ENCODE measurements around the gene FAT4. TPM values are rescaled to one million over a fixed set of nuclear protein-coding genes. Genes with fewer than 3 reads are reported as not detected.

FAT4 gene
- total and polyA plus RNA-seq, 2 donors (not counting 3 experiments of a cell fraction or from before 2014, with no cell fraction given) = 16.4 to 39.1 TPM

GRCh38 chr4:125268068-125268755, 46.5 kb upstream of the FAT4 start:
- POLR2A ChIA-PET = no interaction called here
- no peak for FAIRE-seq
- BruUV-seq (replicated peaks) = no TSS peak

More at GRCh38 chr4:125268068-125268755, 46.5 kb upstream of the FAT4 start:
- Histone ChIP-seq H2AFZ (ENCODE audit: low read depth, low read length) (no peak overlapping the region), H3K27ac (ENCODE audit: insufficient read depth, low read depth, low read length) (no peak overlapping the region), H4K20me1 (replicated peaks; ENCODE audit: control insufficient read depth, extremely low read depth, insufficient read depth, low read length) (no peaks in the 10 kb centered on the region), H3K4me2 (ENCODE audit: insufficient read depth, low read length) (no peak overlapping the region), H3K9ac (replicated peaks; ENCODE audit: extremely low read depth, insufficient read depth, low read length) (no peak overlapping the region), H3K36me3 (ENCODE audit: control insufficient read depth in 2 of 2, extremely low read depth in 1 of 2, insufficient read depth in 2 of 2, low read length in 2 of 2) (no peaks in the 10 kb centered on the region), H3K4me1 (ENCODE audit: control insufficient read depth, extremely low read depth, insufficient read depth, low read length) (no peaks in the 10 kb centered on the region), H3K79me2 (ENCODE audit: control insufficient read depth, insufficient read depth, low read length) (no peaks in the 10 kb centered on the region), H3K9me3 (replicated peaks; ENCODE audit: control insufficient read depth, insufficient read depth, low read length) (no peaks in the 10 kb centered on the region), H3K27me3 (ENCODE audit: control insufficient read depth in 2 of 2, insufficient read depth in 2 of 2, low read length in 2 of 2) (no peaks in the 10 kb centered on the region), H3K9me1 (replicated peaks; ENCODE audit: control insufficient read depth, extremely low read depth, insufficient read depth, low read length) (no peaks in the 10 kb centered on the region), H3K4me3 (replicated peaks in 1 of 3; ENCODE audit: insufficient read depth in 1 of 3, low read depth in 1 of 3, low read length in 3 of 3) (no peak overlapping the region)
- no peak for TF ChIP-seq MAX (IDR thresholded peaks at IDR 0.05; ENCODE audit: insufficient read depth, insufficient read length)
- TF ChIP-seq GATA2 (IDR thresholded peaks at IDR 0.05; ENCODE audit: insufficient read depth, insufficient read length, low read depth, low read length) = no peak
- no peak for TF ChIP-seq JUN (IDR thresholded peaks at IDR 0.05; ENCODE audit: borderline replicate concordance, insufficient read depth, insufficient read length, low read depth)
- no peak for TF ChIP-seq FOS (IDR thresholded peaks at IDR 0.05; ENCODE audit: borderline replicate concordance, insufficient read depth, low read length)
- no peak for TF ChIP-seq CTCF (IDR thresholded peaks at IDR 0.05; ENCODE audit: extremely low read depth in 1 of 2, insufficient read depth in 1 of 2, low read depth in 1 of 2, low read length in 2 of 2)
- TF ChIP-seq POLR2AphosphoS5 (IDR thresholded peaks at IDR 0.05; ENCODE audit: insufficient read depth, low read depth, low read length) = no peak
- TF ChIP-seq MYC (IDR thresholded peaks at IDR 0.05; ENCODE audit: low read depth, low read length) = no peak
- no peak for TF ChIP-seq EZH2 (IDR thresholded peaks at IDR 0.05; ENCODE audit: borderline replicate concordance, low read depth, low read length, severe bottlenecking)
- no peak for TF ChIP-seq POLR2A (IDR thresholded peaks at IDR 0.05; ENCODE audit: low read depth, low read length)
- no peak for DNase-seq (ENCODE audit: low read depth, low spot score)
- intact Hi-C loops (cut with micrococcal nuclease) (no loop called here), dilution Hi-C loops (cut with MboI; ENCODE audit: extremely low pct_ligation_motif_present, low sequenced_read_pairs) (no loop called here)
- CTCF ChIA-PET = no interaction called here
